HEK293 (cell line): Measurements from ENCODE around the gene SIK3.

Experiments used
- BCL11A ChIP-seq: fragments of 450-650 bp; formaldehyde crosslinking; IDR thresholded peaks from 2 replicates; pipeline ENCODE4 v1.5.1; 2016; ENCODE audit warnings: low read depth, missing biosample characterization, missing genetic modification characterization
- CTCF ChIP-seq: fragments of 450-650 bp; formaldehyde crosslinking; IDR thresholded peaks from 2 replicates; pipeline ENCODE4 v1.5.1; 2016; ENCODE audit warnings: missing biosample characterization, missing genetic modification characterization
- ELK4 ChIP-seq: IDR thresholded peaks from 2 replicates; pipeline ENCODE4 v1.6.1; 2011; ENCODE audit warnings: mild to moderate bottlenecking, low read depth, low read length, borderline replicate concordance
- KLF16 ChIP-seq: fragments of 450-650 bp; formaldehyde crosslinking; IDR thresholded peaks from 2 replicates; pipeline ENCODE4 v1.5.1; 2017; ENCODE audit warnings: missing biosample characterization, missing genetic modification characterization
- SP3 ChIP-seq: fragments of 450-650 bp; formaldehyde crosslinking; IDR thresholded peaks from 2 replicates; pipeline ENCODE4 v1.5.1; 2016; ENCODE audit warnings: missing biosample characterization, missing genetic modification characterization
- YY1 ChIP-seq: fragments of 450-650 bp; formaldehyde crosslinking; IDR thresholded peaks from 2 replicates; pipeline ENCODE4 v1.5.1; 2018; ENCODE audit warnings: missing biosample characterization, missing genetic modification characterization
- ZBTB17 ChIP-seq: fragments of 450-650 bp; formaldehyde crosslinking; IDR thresholded peaks from 2 replicates; pipeline ENCODE4 v1.5.1; 2016; ENCODE audit warnings: missing biosample characterization, missing genetic modification characterization
- ZFP3 ChIP-seq: fragments of 450-650 bp; formaldehyde crosslinking; IDR thresholded peaks from 2 replicates; pipeline ENCODE4 v1.5.1; 2016; ENCODE audit warnings: low read depth, missing biosample characterization, missing genetic modification characterization
- ZNF157 ChIP-seq: fragments of 450-650 bp; formaldehyde crosslinking; IDR thresholded peaks from 2 replicates; pipeline ENCODE4 v1.5.1; 2016; ENCODE audit warnings: missing biosample characterization, missing genetic modification characterization
- ZNF211 ChIP-seq: fragments of 450-650 bp; formaldehyde crosslinking; IDR thresholded peaks from 2 replicates; pipeline ENCODE4 v1.5.1; 2016; ENCODE audit warnings: low read depth, missing biosample characterization, missing genetic modification characterization
- ZNF274 ChIP-seq, 2 experiments: fragments of 200-500 bp in 1 of 2; fragments of 450-650 bp in 1 of 2; sonication (Bioruptor generic) in 1 of 2; formaldehyde crosslinking in 1 of 2; IDR thresholded peaks; 2 replicates each; pipeline versions ENCODE4 v1.5.1 to v1.6.1; 2014 to 2016; ENCODE audit warnings: borderline replicate concordance in 1 of 2, inconsistent platforms in 1 of 2, low read length in 1 of 2, missing biosample characterization in 1 of 2, missing genetic modification characterization in 1 of 2
- ZNF488 ChIP-seq: fragments of 450-650 bp; formaldehyde crosslinking; IDR thresholded peaks from 2 replicates; pipeline ENCODE4 v1.5.1; 2016; ENCODE audit warnings: missing biosample characterization, missing genetic modification characterization
- ZNF777 ChIP-seq: fragments of 450-650 bp; formaldehyde crosslinking; IDR thresholded peaks from 2 replicates; pipeline ENCODE4 v1.5.1; 2017; ENCODE audit warnings: missing biosample characterization, missing genetic modification characterization, borderline replicate concordance

GRCh38 chr11:116865696-116866095 lies 232.5 kb downstream of the SIK3 start:
- no peak for TF ChIP-seq SP3
- TF ChIP-seq ZNF488 (tag by site-specific recombination): no peak
- no peak for TF ChIP-seq YY1 (tag by site-specific recombination)
- TF ChIP-seq ZNF274 (IDR thresholded peaks at IDR 0.05; ENCODE audit: low read length): no peak
- TF ChIP-seq ZNF274 (tag by site-specific recombination; IDR thresholded peaks at IDR 0.05; ENCODE audit: borderline replicate concordance): no peak
- no peak for TF ChIP-seq ZNF211
- no peak for TF ChIP-seq ELK4
- TF ChIP-seq KLF16 (tag by site-specific recombination): no peak
- TF ChIP-seq BCL11A (tag by site-specific recombination): no peak
- no peak for TF ChIP-seq ZFP3 (tag by site-specific recombination)
- no peak for TF ChIP-seq ZNF777
- no peak for TF ChIP-seq ZNF157 (tag by site-specific recombination)
- TF ChIP-seq CTCF: no peak
- no peak for TF ChIP-seq ZBTB17 (tag by site-specific recombination)
